SW480 (cell line): ENCODE data around the gene TUBG1.
"Not testable (repeated sequence)": the region's sequence is repeated elsewhere in the genome, so short reads cannot be mapped to it uniquely, and the experiment has no call there.

Experiments
- DNase-seq: peaks from one replicate; pipeline ENCODE4 v3.0.0-alpha.2; 2016; ENCODE audit warnings: low spot score

TUBG1 gene

GRCh38 chr17:42623732-42624596 lies 14.5 kb downstream of the TUBG1 start:
- DNase-seq: peak; percentile 85

GRCh38 chr17:42627032-42627764 lies 17.7 kb downstream of the TUBG1 start:
- not testable (repeated sequence) for DNase-seq

GRCh38 chr17:42629411-42630009 lies 20.0 kb downstream of the TUBG1 start:
- no peak for DNase-seq

GRCh38 chr17:42632949-42633444 lies 23.5 kb downstream of the TUBG1 start:
- no peak for DNase-seq

GRCh38 chr17:42639525-42640113 lies 30.1 kb downstream of the TUBG1 start:
- no peak for DNase-seq

- DNase-seq: no peak
Observed at GRCh38 chr17:42640121-42640520, 30.6 kb downstream of the TUBG1 start.

GRCh38 chr17:42642336-42642735 lies 32.9 kb downstream of the TUBG1 start:
- DNase-seq: no peak

- DNase-seq: no peak
Observed at GRCh38 chr17:42647778-42648177, 38.3 kb downstream of the TUBG1 start.

- no peak for DNase-seq
Observed at GRCh38 chr17:42651392-42651791, 41.9 kb downstream of the TUBG1 start.

GRCh38 chr17:42653179-42654124 lies 44.0 kb downstream of the TUBG1 start:
- no peak for DNase-seq

GRCh38 chr17:42655528-42655927 lies 46.0 kb downstream of the TUBG1 start:
- DNase-seq: peak; percentile 69

GRCh38 chr17:42657824-42658588 lies 48.5 kb downstream of the TUBG1 start:
- no peak for DNase-seq

- peak; percentile 89 for DNase-seq
Observed at GRCh38 chr17:42659079-42659931, 49.8 kb downstream of the TUBG1 start, which contains the start of gene TUBG2. Gene TUBG2, plus strand, starts transcription at chr17:42659284. Its CDS starts 220 bp downstream, at chr17:42659504.

GRCh38 chr17:42659932-42660274 lies 50.4 kb downstream of the TUBG1 start:
- not testable (repeated sequence) for DNase-seq

GRCh38 chr17:42660692-42661345 lies 51.3 kb downstream of the TUBG1 start:
- DNase-seq: peak; percentile 50
